GM15510 (cell line): ENCODE results near the gene MDFIC2.

Experiments used
- POLR2A ChIP-seq: IDR thresholded peaks from 3 replicates; pipeline ENCODE4 v1.6.1; 2011; ENCODE audit warnings: borderline replicate concordance; ENCODE audit not compliant: insufficient read length; ENCODE audit errors: extremely low read depth

The MDFIC2 gene

DNA sequence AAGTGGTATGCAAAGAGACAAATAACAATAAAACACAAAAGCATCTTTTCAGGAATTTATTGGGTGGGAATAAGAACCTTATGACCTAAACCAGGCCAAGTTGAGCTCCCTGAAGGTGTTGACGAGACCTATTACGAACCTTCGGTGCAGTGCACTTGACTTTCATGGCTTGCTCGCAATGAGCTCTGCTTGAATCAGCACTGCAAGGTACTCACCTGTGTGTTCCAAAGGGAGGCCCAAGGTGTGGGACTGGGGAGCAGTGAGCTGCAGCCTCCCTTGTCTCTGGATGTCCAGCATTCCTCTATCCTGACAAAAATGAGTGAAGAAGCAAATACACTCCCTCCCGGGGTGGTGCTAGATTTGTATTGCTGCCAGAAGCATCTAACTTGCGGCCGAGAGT lies at the start of gene MDFIC2:
TSS of gene MDFIC2 (minus strand) at position 303 of the 400 bp plus-strand sequence. CDS start 665 bp downstream, outside the sequence.
- no peak for TF ChIP-seq POLR2A

- no peak for TF ChIP-seq POLR2A
These were observed 48.7 kb upstream of the MDFIC2 start for GRCh38 chr3:70360979-70361760.

DNA sequence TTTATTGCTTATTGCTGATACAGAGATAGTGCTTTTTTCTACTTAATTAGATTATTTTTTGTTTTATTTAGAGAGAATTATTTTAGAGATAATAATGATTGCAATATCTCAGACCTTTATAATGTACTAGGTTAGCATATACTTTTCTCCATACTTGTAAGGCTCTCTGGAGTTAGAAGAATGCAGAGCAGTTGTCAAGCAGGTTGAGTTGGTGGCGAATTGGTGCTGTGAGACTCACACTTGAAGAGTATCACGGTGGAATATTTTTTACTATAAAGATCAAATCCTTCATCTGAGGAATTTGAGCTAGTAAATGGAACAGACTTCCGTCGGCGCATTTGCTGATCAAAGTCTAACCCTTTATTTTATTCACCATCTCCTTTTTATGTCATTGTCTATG lies 47.3 kb upstream of the MDFIC2 start:
- TF ChIP-seq POLR2A = no peak

DNA sequence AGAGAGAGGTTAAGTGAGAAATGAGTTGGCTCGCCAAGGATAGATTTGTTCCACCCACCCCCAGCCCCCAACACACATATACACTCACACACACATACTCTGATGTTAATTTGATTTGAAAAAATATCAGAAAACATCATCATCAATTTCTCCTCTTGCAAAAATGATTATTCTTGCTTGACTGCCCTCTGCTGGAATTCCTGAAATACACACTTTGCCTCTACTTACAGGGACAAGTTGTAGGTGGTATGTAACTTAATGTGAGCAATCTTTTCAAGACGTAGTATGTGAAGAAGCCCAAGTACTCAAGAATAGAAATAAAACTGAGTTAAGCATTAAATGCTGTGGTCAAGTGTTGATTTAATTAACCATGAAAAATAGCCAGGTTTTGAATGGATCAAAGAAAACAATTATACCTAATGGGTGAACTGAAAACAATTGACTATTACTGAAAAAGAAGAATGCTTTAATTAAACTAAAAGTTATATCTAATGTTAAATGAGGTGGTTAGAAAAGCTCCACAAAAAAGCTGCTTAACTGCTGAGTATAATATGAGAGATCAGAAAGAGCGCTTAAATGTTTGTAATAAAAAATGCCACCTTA lies 46.6 kb upstream of the MDFIC2 start:
- no peak for TF ChIP-seq POLR2A

GRCh38 chr3:70352215-70352614 lies 39.8 kb upstream of the MDFIC2 start:
- no peak for TF ChIP-seq POLR2A

GRCh38 chr3:70342149-70342548 lies 29.7 kb upstream of the MDFIC2 start:
- TF ChIP-seq POLR2A = no peak

GRCh38 chr3:70333080-70333479 lies 20.6 kb upstream of the MDFIC2 start:
- no peak for TF ChIP-seq POLR2A

DNA sequence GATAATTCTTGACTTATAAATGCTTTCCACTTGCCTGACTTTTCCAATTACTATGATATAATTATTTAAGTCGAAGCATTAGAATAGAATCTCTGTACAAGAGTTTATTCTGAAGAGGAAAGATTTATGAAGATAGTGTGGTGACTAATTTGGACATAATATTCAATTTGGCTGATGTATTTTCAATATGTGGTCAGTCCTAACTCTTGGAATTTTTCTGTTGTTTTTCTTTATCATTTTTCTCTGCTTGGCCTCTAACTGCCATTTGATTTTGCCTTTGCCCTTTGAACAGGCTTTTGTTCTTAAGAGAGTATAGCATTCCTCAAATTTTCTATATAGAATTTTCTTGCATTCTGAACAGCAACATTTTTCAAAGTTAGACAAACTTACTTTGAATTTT lies 2.6 kb upstream of the MDFIC2 start:
- no peak for TF ChIP-seq POLR2A

DNA sequence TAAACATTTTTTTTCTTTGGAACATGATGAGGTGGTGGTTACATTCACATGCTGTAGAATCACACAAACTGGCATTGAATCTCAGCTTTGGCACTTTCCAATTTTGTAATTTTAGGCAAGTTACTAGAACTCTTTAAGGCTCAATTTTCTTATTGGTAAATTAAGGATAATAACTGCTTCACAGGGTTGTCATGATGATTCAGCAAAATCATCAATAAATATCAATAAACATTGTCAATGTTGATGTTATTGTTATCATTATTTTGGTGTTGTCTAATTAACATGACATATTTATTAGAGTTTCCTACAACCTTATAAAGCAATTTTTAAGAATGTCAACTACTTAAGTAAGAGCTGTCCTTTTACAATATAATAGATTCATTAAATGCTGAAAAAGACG lies 1.6 kb downstream of the MDFIC2 start:
- TF ChIP-seq POLR2A = no peak

- TF ChIP-seq POLR2A = no peak
These were observed 2.8 kb downstream of the MDFIC2 start for GRCh38 chr3:70309591-70309990.

DNA sequence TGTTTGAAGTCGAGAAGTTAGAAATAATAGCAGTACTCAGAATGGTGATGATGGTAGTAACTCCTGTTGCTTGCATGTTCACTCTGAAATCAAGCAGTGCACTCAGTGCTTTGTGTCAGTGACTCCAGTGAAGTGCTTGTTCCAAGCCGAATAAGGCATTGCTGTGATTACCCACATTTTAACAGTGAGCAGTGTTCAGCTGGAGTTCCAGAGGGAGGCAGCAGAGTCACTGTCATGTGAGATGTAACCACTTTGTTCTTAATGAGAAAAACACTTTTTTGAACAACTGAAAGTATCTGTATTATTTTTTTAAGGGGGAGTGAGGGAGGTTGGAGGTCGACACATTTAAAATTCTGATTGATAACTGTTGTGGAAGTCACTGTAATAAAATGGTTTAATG lies 3.7 kb downstream of the MDFIC2 start:
- no peak for TF ChIP-seq POLR2A

- no peak for TF ChIP-seq POLR2A
These were observed 5.7 kb downstream of the MDFIC2 start for GRCh38 chr3:70306736-70307135.

GRCh38 chr3:70298385-70298784 lies 14.1 kb downstream of the MDFIC2 start:
- TF ChIP-seq POLR2A = no peak

GRCh38 chr3:70291097-70291482 lies 21.3 kb downstream of the MDFIC2 start:
- no peak for TF ChIP-seq POLR2A

- TF ChIP-seq POLR2A = no peak
These were observed 30.8 kb downstream of the MDFIC2 start for GRCh38 chr3:70281663-70282062.

- no peak for TF ChIP-seq POLR2A
These were observed 35.1 kb downstream of the MDFIC2 start for GRCh38 chr3:70277304-70277703.
